HCT116 (cell line): Measurements from ENCODE around the gene COL5A3. TPM values are rescaled to one million over a fixed set of nuclear protein-coding genes. Genes with fewer than 3 reads are reported as not detected.

ENCODE experiments used
- ATAC-seq: fragments of 200-7000 bp; cut with Tn5 transposase; 2 replicates; pipeline ENCODE4 v1.9.1; 2020; ENCODE audit warnings: mild to moderate bottlenecking, moderate library complexity
- BruUV-seq: library from RNA; stranded (reverse); fragments of 400-500 nt; replicated peaks from 2 replicates; lab custom pipeline; 2021; lab: Mats Ljungman, UMichigan
- CTCF ChIA-PET: fragments of 300-600 bp; sonication (Branson Sonifier 250); formaldehyde crosslinking; loops from one replicate; lab custom pipeline; 2021; ENCODE audit warnings: antibody characterized with exemption; lab: Charles Lee
- POLR2A ChIA-PET: fragments of 300-600, 350-600 bp; sonication (Branson Sonifier 250); formaldehyde crosslinking; loops from one replicate; lab custom pipeline; 2021; ENCODE audit warnings: antibody characterized with exemption; lab: Charles Lee
- RAD21 ChIA-PET, 2 experiments: fragments of 300-600 bp; sonication (Branson Sonifier 250); formaldehyde crosslinking; loops; one replicate each; lab custom pipeline; 2023; ENCODE audit warnings: low total read pairs in 2 of 2; ENCODE audit not compliant: uncharacterized antibody in 2 of 2, unreplicated experiment in 2 of 2, low non-redundant PET in 1 of 2; lab: Charles Lee
- DNase-seq: peaks from one replicate; pipeline ENCODE4 v3.0.0-alpha.2; 2010; ENCODE audit warnings: low read depth, low spot score
- H2AFZ ChIP-seq: fragments of 200-600 bp; shearing (Covaris generic), sonication (generic); 2 replicates; pipeline ENCODE4 v1.6.1; 2017; ENCODE audit warnings: low read depth, mixed run types, mixed read lengths, antibody characterized with exemption, low read length; ENCODE audit not compliant: poor library complexity, severe bottlenecking
- H3K27ac ChIP-seq: 2 replicates; pipeline ENCODE4 v1.5.1; 2012; ENCODE audit warnings: low read depth, low read length
- H3K27me3 ChIP-seq: fragments of 200-600 bp; sonication (generic); 2 replicates; pipeline ENCODE4 v1.6.1; 2016; ENCODE audit warnings: mixed run types, low read length, mixed read lengths; ENCODE audit not compliant: insufficient read depth
- H3K36me3 ChIP-seq, 2 experiments: fragments of 200-500 bp in 1 of 2; fragments of 200-600 bp in 1 of 2; sonication (Bioruptor generic) in 1 of 2; sonication (generic) in 1 of 2; 2 replicates each; pipeline versions ENCODE4 v1.5.1 to v1.6.1; 2014 to 2016; ENCODE audit warnings: low read length in 2 of 2, inconsistent platforms in 1 of 2, mixed read lengths in 1 of 2, mixed run types in 1 of 2; ENCODE audit not compliant: insufficient read depth in 2 of 2, control insufficient read depth in 1 of 2
- H3K4me1 ChIP-seq, 2 experiments: fragments of 200-600 bp in 1 of 2; sonication (generic) in 1 of 2; 2 replicates each; pipeline versions ENCODE4 v1.5.1 to v1.6.1; 2012 to 2017; ENCODE audit warnings: low read length in 2 of 2, inconsistent platforms in 1 of 2, mild to moderate bottlenecking in 1 of 2, mixed read lengths in 1 of 2, mixed run types in 1 of 2, moderate library complexity in 1 of 2; ENCODE audit not compliant: insufficient read depth in 2 of 2, control insufficient read depth in 1 of 2
- H3K4me2 ChIP-seq: fragments of 200-600 bp; sonication (generic); 2 replicates; pipeline ENCODE4 v1.6.1; 2017; ENCODE audit warnings: mixed run types, low read length, mixed read lengths
- H3K4me3 ChIP-seq, 2 experiments: fragments of 200-600 bp in 1 of 2; sonication (generic) in 1 of 2; replicated peaks in 1 of 2; 2 replicates each; pipeline ENCODE4 v1.5.1; 2011 to 2016; ENCODE audit warnings: low read length in 2 of 2, control low read depth in 1 of 2, low read depth in 1 of 2, mild to moderate bottlenecking in 1 of 2, mixed read lengths in 1 of 2, mixed run types in 1 of 2
- H3K79me2 ChIP-seq: fragments of 200-600 bp; sonication (generic); 2 replicates; pipeline ENCODE4 v1.6.1; 2017; ENCODE audit warnings: mild to moderate bottlenecking, mixed run types, low read length, moderate library complexity, mixed read lengths; ENCODE audit not compliant: insufficient read depth
- H3K9ac ChIP-seq: fragments of 200-600 bp; sonication (generic); 2 replicates; pipeline ENCODE4 v1.6.1; 2016; ENCODE audit warnings: low read length, mixed read lengths
- H3K9me2 ChIP-seq: fragments of 200-600 bp; sonication (generic), shearing (Covaris generic); 2 replicates; pipeline ENCODE4 v1.6.1; 2017; ENCODE audit warnings: mixed run types, mild to moderate bottlenecking, moderate library complexity; ENCODE audit not compliant: insufficient read depth
- H3K9me3 ChIP-seq, 2 experiments: fragments of 200-500 bp in 1 of 2; fragments of 200-600 bp in 1 of 2; sonication (Bioruptor generic) in 1 of 2; sonication (generic) in 1 of 2; 2 replicates each; pipeline ENCODE4 v1.6.1; 2014 to 2017; ENCODE audit warnings: low read length in 2 of 2, mixed read lengths in 2 of 2, inconsistent platforms in 1 of 2, low read depth in 1 of 2, mild to moderate bottlenecking in 1 of 2, mixed run types in 1 of 2, moderate library complexity in 1 of 2; ENCODE audit not compliant: control insufficient read depth in 1 of 2, insufficient read depth in 1 of 2
- H4K20me1 ChIP-seq: fragments of 200-600 bp; sonication (generic), shearing (Covaris generic); 2 replicates; pipeline ENCODE4 v1.6.1; 2017; ENCODE audit warnings: mixed run types, mild to moderate bottlenecking, moderate library complexity; ENCODE audit not compliant: insufficient read depth
- CBX3 ChIP-seq: IDR thresholded peaks from 2 replicates; pipeline ENCODE4 v1.6.1; 2012; ENCODE audit warnings: low read depth
- CEBPB ChIP-seq: IDR thresholded peaks from 2 replicates; pipeline ENCODE4 v1.6.1; 2012; ENCODE audit warnings: low read depth
- CTCF ChIP-seq, 3 experiments: fragments of 200-600 bp in 1 of 3; sonication (generic) in 1 of 3; IDR thresholded peaks in 2 of 3; conservative IDR thresholded peaks in 1 of 3; 2 replicates each; pipeline ENCODE4 v1.5.1; 2012 to 2017; ENCODE audit warnings: low read depth in 2 of 3, low read length in 2 of 3, antibody characterized with exemption in 1 of 3, borderline replicate concordance in 1 of 3, control low read depth in 1 of 3, mild to moderate bottlenecking in 1 of 3, mixed read lengths in 1 of 3, mixed run types in 1 of 3, moderate library complexity in 1 of 3; ENCODE audit not compliant: insufficient read depth in 1 of 3
- ELF1 ChIP-seq: IDR thresholded peaks from 2 replicates; pipeline ENCODE4 v1.6.1; 2012; ENCODE audit warnings: low read depth, borderline replicate concordance
- EZH2 ChIP-seq: fragments of 200-600 bp; sonication (generic); IDR thresholded peaks from 2 replicates; pipeline ENCODE4 v1.6.1; 2017; ENCODE audit warnings: antibody characterized with exemption, mixed run types
- EZH2phosphoT487 ChIP-seq: fragments of 200-600 bp; IDR thresholded peaks from 2 replicates; pipeline ENCODE4 v1.6.1; 2018; ENCODE audit warnings: antibody characterized with exemption, borderline replicate concordance
- FOSL1 ChIP-seq: IDR thresholded peaks from 2 replicates; pipeline ENCODE4 v1.6.1; 2012; ENCODE audit warnings: low read depth
- MAX ChIP-seq: IDR thresholded peaks from 2 replicates; pipeline ENCODE4 v1.6.1; 2012
- POLR2A ChIP-seq: IDR thresholded peaks from 2 replicates; pipeline ENCODE4 v1.7.0; 2011; ENCODE audit warnings: borderline replicate concordance; ENCODE audit not compliant: insufficient read depth, insufficient read length; ENCODE audit errors: extremely low read depth
- POLR2AphosphoS5 ChIP-seq: IDR thresholded peaks from 2 replicates; pipeline ENCODE4 v1.6.1; 2011; ENCODE audit warnings: mild to moderate bottlenecking, low read depth, low read length, moderate library complexity
- REST ChIP-seq: IDR thresholded peaks from 2 replicates; pipeline ENCODE4 v1.6.1; 2012; ENCODE audit warnings: low read depth
- SP1 ChIP-seq: IDR thresholded peaks from 2 replicates; pipeline ENCODE4 v1.6.1; 2012; ENCODE audit warnings: low read depth
- SRF ChIP-seq: IDR thresholded peaks from 2 replicates; pipeline ENCODE4 v1.6.1; 2012; ENCODE audit warnings: low read depth
- YY1 ChIP-seq: IDR thresholded peaks from 2 replicates; pipeline ENCODE4 v1.6.1; 2011; ENCODE audit warnings: low read length, low read depth, moderate library complexity, mild to moderate bottlenecking; ENCODE audit not compliant: insufficient replicate concordance; ENCODE audit errors: extremely low read depth
- ZBTB33 ChIP-seq: IDR thresholded peaks from 2 replicates; pipeline ENCODE4 v1.6.1; 2011; ENCODE audit warnings: mild to moderate bottlenecking, low read length, moderate library complexity; ENCODE audit not compliant: insufficient replicate concordance; ENCODE audit errors: extremely low read depth
- ZFX ChIP-seq: fragments of 450-650 bp; IDR thresholded peaks from 2 replicates; pipeline ENCODE4 v1.6.1; 2017
- ZNF274 ChIP-seq: fragments of 200-500 bp; sonication (Bioruptor generic); IDR thresholded peaks from 2 replicates; pipeline ENCODE4 v1.6.1; 2014; ENCODE audit warnings: mild to moderate bottlenecking, low read depth, low read length, inconsistent platforms
- intact Hi-C: fragments of 100-400 bp; cut with micrococcal nuclease; formaldehyde crosslinking; loops from 2 replicates; pipeline ENCODE4 v1.10.0; 2022
- total RNA-seq: library from RNA; stranded (reverse); gene quantifications from one replicate; pipeline ENCODE4 v1.2.1, GENCODE V29; 2021; ENCODE audit not compliant: unreplicated experiment

The COL5A3 gene
- total RNA-seq, 1 experiment from 2014 or later: 0.15 TPM

- intact Hi-C loops: no loop called here
- no peaks in the 10 kb centered on the region for H3K27me3 ChIP-seq
- peaks cover 2 to 12% of the 10 kb centered on the region in 2 experiments; a peak in 3 of 4 replicates for H3K4me1 ChIP-seq
These were observed 10.5 kb upstream of the COL5A3 start for GRCh38 chr19:10020851-10021250.

More at GRCh38 chr19:10020851-10021250, 10.5 kb upstream of the COL5A3 start:
- DNase-seq (no peak), ATAC-seq (no peak)
- POLR2A ChIA-PET: interaction anchor here (0.6 kb wide), 1 partner anchor 21 kb away, joined by 3 read pairs; no protein-coding TSS in a partner anchor
- Histone ChIP-seq H2AFZ (no peak overlapping the region), H3K36me3 (no peaks in the 10 kb centered on the region), H3K9me3 (no peaks in the 10 kb centered on the region), H3K4me3 (no peak overlapping the region), H4K20me1 (no peaks in the 10 kb centered on the region), H3K9ac (no peak overlapping the region), H3K4me2 (no peak overlapping the region), H3K79me2 (no peaks in the 10 kb centered on the region), H3K27ac (no peak overlapping the region), H3K9me2 (no peaks in the 10 kb centered on the region)
- CTCF ChIA-PET: interaction anchor here (1.2 to 1.3 kb wide), 2 partner anchors 8 to 21 kb away, joined by 3 to 5 read pairs; no protein-coding TSS in a partner anchor
- RAD21 ChIA-PET: no interaction called here
- TF ChIP-seq SRF: no peak
- TF ChIP-seq ZBTB33: no peak
- no peak for TF ChIP-seq CBX3
- no peak for TF ChIP-seq SP1
- TF ChIP-seq EZH2phosphoT487: no peak
- no peak for TF ChIP-seq CEBPB
- no peak for TF ChIP-seq FOSL1
- no peak for TF ChIP-seq MAX
- TF ChIP-seq EZH2: no peak
- no peak for TF ChIP-seq REST
- no peak for TF ChIP-seq POLR2AphosphoS5
- no peak for TF ChIP-seq ZNF274
- no peak for TF ChIP-seq ELF1
- TF ChIP-seq ZFX: no peak
- TF ChIP-seq YY1: no peak
- no peak for TF ChIP-seq POLR2A
- TF ChIP-seq CTCF (IDR thresholded peaks at IDR 0.05 in 2 of 3, conservative IDR thresholded peaks at IDR 0.05 in 1 of 3; ENCODE audit: borderline replicate concordance in 1 of 3, insufficient read depth in 1 of 3, low read depth in 2 of 3, low read length in 2 of 3): no peak
- BruUV-seq: no TSS peak
